GM19463 (cell line): ENCODE results near the gene DYNC1H1.
"Not testable (repeated sequence)": the region's sequence is repeated elsewhere in the genome, so short reads cannot be mapped to it uniquely, and the experiment has no call there.

Experiments
- ATAC-seq: cut with Tn5 transposase; IDR thresholded peaks from one replicate; pipeline ENCODE4 v1.9.1; 2021; ENCODE audit warnings: mild to moderate bottlenecking, moderate library complexity; ENCODE audit not compliant: unreplicated experiment

The DYNC1H1 gene

DNA sequence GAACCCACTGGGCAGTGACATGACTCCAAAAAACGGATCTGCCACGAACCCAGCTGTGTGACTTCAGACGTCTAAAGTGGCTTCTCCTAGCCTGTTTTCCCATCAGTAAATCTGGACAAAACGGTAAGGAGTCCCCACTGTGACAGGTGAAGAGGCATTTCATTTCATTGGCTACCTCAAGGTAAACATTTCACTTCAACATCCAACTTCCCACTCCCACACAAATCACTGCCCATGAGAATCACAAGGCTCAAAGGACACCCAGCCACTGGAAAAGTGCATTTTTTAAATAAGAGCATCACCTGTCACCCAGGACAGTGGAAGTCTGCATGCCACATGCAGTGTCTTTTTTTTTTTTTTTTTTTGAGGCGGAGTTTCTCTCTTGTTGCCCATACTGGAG, 94.6 kb downstream of the DYNC1H1 start:
- no peak for ATAC-seq

DNA sequence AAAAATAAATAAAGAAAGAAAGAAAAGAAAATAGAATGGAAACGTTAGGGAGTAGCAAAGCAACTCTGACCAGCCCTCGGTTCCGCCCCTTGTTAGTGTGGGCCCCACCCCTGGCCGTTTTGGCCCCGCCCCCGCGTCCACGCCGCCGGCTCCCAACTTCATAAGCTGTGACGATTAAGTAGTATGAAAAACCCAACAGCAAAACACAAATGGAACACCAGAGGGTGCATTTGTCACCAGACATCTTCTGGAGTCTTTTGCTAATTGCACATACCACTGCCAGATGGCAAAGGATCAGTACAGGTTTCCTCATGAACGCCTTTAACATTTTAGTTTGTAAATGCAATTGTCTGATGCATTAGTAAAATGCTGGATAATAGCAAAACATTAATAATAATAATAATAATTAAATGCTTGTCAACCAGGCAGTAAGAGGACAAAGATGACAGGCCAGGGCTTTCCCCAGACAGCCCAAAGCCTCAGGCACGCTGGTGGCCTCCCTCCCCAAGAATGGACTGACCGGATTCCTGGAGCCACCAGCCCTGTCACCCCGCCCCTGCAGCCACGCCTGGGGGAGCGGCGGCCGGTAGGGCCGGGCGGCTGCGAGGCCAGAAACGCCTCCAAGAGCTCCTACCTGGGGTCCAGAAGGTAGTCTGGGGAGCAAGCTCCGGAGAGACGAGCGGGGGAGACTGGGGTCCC, 98.9 kb downstream of the DYNC1H1 start:
- no peak for ATAC-seq

DNA sequence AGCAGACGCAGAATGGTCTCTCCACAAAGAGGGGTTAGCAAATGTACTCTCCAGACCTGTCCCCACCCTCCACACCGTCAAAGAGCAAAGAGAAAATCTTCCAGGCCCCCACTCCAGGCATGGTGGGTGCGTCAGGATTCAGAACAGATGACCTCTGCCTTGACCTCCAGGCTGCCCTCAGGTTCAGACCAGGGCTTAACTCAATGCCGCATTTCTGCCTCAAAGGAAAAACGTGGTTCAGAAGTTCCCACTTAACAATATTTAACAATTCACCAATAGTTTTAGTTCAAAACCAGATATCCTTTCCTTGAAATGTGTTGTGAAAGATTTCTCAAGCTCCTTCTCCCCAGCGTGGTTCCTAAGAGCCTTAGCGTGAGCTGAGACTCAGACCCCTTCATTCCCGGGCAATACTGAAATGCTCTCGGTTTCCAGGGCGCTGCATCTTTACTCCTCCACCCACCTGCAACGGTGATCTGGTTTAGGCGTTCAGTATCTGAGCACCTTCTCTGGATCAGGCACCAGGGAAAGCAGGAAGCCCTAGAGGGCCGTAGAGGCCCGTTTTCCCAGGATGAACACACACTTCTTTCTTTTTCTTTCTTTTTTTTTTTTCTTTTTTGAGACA, 99.5 kb downstream of the DYNC1H1 start:
- no peak for ATAC-seq

- ATAC-seq: not testable (repeated sequence)
Measured at GRCh38 chr14:102064590-102064989, 100.2 kb downstream of the DYNC1H1 start.

DNA sequence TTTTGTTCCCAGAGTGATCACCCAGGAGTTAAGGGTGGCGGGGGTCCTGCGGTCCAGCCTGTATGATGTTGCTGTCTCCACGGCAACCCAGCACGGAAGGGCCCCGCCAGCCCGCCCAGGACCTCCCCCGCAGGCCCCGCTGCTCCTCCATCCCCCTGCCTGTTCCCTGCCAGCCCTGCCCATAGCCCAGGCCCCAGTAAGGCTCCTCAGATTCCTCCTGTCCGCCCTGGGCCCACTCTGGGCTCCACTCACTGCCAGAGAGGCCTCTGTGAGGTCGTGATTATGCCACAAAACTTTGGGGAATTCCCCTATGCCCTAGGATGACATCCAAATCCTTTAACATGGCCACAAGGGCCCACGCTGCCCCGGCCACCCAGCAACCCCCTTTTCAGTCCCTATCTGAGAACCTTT, 101.7 kb downstream of the DYNC1H1 start:
- no peak for ATAC-seq

DNA sequence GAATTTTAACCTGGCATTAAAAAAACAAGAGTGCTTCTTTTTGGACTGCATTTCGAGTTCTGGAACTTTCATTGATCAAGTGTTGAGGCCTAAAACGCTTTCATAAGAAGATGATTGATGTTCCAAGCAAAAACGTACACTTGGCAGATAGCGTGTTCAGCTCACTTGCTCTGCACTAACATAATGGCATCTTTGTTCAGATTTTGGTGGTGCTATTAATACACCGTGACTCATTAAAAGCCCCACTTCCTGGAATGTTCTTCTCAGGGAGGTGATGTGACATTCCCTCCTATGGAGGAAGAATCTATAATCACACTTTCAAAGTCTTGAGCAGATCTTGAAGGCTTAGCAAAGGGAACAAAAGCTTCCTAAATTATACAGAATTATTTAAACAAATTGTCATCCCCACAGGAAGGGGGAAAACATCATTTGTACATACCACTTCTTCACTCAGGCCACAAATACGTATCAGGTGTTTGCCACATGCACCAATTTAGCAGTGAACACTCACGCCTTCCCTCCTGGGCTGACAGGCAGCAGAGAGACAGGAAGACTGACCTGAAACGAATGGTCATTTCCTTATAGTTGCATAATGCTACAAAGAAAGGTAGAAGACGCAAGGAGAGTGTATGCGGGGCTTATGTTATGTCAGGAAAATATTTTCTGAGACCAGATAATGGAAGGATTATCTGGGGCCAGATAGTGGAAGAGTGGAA, 107.1 kb downstream of the DYNC1H1 start:
- ATAC-seq: no peak

DNA sequence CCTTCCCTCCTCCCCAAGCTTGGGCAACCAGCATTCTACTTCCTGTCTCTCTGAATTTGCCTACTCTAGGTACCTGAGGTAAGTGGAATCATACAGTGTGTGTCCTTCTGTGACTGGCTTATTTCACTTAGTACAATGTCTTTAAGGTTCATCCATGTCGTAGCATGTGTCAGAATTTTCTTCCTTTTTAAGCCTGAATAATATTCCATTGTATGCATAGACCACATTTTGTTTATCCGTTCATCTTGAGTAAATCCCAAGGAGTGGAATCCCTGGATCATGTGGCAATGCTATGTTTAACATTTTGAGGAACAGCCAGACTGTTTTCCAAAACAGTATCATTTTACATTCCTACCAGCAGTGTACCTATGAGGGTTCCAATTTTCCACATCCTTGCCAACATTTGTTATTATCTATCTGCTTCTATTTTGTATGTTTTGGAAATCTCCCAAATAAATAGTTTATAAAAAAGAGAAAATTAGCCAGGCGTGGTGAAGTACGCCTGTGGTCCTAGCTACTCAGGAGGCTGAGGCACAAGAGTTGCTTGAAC, 110.1 kb downstream of the DYNC1H1 start:
- ATAC-seq: no peak

DNA sequence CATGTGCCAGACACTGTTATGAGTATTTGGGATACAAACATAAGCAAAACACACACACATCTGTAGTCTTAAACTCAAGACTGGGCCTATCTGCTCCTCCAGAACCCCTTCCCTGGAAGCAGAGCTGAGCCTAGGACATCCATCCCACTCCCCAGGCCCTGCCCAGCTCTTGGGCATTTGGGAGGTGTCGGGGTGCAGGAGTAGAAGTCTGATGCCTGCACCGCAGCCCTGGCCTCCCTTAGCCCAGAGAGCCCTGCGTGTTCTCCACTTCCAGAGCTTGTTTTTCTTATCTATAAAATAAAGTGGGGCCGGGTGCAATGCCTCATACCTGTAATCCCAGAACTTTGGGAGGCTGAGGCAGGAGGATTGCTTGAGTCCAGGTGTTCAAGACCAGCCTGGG, 110.8 kb downstream of the DYNC1H1 start:
- no peak for ATAC-seq

DNA sequence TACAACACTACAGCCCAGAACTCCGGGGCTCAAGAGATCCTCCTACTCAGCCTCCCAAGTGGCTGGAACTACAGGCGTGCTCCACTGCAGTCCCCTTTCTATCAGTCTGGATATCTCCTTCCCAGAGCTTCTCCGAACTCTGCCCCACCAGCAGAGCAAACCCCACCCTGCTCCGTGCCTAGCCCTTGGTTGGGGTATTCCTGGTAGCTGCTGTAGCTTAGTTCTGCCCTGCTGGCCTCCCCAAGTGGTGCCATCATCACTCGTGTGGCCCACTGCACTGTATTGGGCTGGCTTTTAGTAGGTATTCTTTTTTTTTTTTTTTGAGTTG, 113.0 kb downstream of the DYNC1H1 start:
- no peak for ATAC-seq

DNA sequence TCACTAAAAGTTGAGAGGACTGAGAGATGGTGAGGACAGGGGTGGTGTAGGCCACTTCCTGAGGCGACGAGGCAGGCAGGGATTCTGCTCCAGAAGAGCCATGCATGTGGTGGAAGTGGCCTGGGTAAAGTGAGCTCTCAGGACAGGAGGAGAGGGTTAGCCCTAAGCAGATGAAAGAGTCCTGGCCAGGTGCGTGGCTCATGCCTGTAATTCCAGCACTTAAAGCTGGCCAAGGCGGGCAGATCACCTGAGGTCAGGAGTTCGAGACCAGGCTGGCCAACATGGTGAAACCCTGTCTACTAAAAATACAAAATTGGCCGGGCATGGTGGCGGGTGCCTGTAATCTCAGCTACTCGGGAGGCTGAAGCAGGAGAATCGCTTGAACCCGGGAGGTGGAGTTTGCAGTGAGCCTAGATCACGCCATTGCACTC, 114.0 kb downstream of the DYNC1H1 start:
- ATAC-seq: not testable (repeated sequence)

DNA sequence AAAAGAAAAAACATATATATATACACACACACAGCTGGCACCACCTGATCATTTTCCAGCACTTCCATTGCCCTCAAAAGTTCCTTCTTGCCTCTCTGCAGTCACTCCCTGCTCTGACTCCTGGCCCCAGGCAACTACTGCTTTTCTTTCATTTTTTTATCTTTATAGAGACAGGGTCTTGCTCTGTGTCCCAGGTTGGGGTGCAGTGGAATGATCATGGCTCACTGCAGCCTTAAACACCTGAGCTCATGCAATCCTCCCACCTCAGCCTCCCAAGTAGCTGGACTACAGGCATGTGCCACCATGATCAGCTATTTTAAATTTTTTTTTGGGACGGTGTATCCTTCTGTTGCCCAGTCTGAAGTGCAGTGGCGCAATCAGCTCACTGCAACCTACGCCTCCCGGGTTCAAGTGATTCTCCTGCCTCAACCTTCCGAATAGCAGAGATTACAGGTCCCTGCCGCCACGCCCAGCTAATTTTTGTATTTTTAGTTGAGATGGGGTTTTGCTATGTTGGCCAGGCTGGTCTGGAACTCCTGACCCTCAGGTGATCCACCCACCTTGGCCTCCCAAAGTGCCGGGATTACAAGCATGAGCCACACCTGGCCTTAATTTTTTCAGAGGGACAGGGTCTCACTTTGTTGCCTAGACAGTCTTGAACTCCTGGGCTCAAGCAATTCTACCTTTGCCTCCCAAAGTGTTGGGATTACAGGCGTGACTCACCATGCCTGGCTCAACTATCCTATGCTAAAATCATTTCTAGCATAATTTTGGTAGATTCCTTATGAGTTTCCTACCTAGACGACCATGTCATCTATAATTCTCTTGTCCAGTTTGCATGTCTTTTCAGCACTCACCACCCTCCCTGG, 114.7 kb downstream of the DYNC1H1 start:
- no peak for ATAC-seq

DNA sequence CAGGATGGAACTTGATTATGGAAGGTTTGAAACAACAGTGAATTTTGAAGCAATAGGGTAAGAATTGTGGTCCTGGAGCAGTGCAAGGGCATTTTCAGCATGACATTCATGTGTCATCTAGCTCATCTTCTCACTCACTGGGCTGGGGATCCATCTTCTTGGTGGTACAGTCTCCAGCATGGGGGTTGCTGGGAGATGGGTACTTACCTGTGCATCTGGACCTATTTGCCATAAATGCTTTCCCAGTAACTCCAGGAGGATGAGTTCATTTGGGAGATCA, 115.3 kb downstream of the DYNC1H1 start:
- ATAC-seq: no peak

DNA sequence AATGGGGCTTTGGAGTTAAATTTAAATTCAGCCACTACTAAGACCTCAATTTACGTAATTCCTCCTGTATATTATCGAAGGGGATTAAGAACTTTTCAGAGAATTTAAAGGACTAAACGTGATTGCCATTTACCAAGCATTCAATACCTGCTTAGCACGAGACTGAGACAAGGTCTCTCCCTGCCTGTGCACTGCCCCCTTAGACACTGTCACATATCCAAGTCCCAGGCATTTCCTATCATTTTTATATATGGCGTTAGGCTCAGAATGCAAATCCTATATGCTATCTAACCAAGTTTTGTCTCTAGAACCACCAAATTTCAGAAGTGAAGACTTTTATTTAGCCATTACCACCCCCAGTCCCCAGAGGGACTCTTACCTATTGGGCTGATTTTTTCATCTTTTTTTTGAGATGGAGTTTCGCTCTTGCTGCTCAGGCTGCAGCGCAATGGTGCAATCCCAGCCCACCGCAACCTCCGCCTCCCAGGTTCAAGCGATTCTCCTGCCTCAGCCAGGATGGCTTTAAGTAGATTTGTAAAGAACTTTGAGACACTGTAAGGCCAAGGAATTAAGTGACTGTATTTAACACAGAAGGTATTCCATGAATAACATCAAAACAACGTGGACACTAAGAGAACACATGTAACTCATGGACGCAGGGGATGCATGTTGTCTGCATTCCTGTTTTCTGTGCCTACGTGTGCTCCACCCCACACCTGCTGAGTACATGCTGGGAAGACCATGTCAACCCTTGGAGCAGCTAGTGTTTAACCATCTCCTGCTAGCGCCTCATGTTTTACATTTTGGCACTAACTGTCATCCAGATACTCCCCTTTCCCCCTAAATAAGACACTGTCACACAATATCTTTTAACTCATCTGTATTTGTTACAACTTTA, 116.1 kb downstream of the DYNC1H1 start:
- ATAC-seq: no peak

DNA sequence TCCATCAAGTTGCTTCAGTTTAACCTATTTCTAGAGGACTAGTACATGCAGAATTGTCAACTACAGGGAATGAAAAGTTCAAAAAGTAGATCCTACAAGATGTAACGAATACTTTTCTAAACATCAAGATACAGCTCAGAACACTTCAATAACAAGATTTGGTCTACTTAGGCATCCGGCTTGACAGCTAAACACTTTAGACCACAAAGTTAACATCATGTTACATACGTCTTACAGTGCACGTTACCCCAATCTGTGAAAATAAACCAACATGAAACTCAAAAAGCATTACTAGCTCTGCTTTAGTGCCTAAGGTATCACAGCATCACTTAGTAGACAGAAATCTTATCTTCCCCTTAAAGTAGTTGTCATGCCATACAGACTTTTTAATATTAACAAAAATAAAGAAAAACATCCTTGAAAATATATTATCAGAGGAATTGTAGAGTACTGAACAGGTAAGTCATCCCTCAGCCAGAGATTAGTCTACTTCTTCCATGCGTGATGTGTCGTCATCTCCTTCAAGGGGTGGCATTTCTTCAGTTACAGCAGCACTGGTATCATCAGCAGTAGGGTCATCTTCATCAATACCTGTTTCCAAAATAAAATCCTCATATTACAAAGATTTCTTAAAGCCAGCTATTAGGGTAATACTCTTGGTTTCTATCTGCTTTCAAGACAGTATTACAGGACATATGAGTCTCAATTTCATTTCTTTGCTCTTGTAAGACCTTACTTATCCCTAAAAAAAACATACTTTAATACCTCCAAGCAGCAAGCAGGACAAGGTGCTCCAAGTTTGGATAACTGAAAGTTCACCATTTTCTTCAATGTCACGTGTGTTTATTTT, 117.1 kb downstream of the DYNC1H1 start:
- ATAC-seq: no peak

GRCh38 chr14:102084522-102084921, 120.1 kb downstream of the DYNC1H1 start:
- ATAC-seq: not testable (repeated sequence)

DNA sequence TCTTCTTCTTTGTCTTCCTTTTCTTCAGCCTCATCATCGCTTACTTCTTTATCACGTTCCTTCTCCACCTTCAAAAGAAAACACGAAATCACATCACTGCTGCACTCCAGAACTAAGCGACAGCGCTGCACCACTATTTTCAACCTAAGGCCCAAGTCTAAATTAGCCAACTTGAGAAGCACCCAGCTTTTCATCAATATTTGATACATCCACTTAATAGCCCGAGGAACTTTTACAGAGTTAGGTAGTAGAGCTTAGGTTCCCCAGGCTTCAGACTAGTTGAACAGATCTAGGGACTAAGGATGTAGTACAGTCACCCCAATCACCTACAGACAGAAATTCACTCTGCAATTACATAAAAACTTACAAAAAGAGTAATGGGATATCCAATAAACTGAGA, 120.6 kb downstream of the DYNC1H1 start:
- no peak for ATAC-seq

DNA sequence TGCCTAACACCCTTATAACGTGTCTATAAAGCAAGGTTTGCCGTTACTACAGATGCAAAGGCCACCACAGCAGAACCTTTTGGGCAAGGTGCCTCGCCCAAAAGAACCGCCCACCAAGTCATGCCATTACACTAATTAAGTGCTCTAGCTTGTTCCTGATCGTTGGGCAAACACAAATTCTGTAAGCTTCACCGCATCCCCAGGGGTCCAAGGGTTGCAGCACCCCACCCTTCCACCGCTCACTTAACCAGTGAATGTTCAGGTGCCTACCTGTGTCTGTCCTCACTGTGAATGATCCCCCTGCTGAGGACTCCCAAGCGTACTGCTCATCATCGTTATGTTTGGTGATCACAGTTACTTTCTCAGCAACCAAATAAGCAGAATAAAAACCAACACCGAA, 121.1 kb downstream of the DYNC1H1 start:
- no peak for ATAC-seq

DNA sequence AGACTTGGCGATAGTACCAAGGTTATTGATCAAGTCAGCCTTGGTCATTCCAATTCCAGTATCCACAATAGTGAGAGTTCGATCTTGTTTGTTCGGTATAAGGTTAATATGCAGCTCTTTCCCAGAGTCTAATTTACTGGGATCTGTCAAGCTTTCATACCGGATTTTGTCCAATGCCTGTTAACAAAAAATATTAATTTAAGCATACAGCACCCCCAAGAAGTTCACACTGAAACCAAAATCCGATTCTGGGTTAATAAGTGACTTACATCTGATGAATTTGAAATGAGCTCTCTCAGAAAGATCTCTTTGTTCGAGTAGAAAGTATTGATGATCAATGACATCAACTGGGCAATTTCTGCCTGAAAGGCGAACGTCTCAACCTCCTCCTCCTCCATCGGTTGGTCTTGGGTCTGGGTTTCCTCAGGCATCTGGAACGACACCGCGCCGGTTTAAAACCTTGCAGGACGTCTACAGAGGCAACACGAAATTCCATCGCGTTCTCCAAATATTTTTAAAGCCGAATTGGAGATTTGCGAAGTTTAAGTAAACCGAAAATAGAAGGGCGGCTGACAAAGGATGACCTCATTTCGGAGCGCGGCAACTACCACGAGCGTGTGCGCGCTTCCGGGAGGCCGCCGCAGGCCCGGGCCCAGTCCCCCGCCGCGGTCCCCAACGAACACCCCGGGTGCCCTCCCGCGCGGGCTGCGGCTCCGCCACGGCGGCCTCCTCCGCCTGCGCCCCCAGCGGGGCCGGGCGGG, 121.8 kb downstream of the DYNC1H1 start:
- ATAC-seq: peak; percentile 11

DNA sequence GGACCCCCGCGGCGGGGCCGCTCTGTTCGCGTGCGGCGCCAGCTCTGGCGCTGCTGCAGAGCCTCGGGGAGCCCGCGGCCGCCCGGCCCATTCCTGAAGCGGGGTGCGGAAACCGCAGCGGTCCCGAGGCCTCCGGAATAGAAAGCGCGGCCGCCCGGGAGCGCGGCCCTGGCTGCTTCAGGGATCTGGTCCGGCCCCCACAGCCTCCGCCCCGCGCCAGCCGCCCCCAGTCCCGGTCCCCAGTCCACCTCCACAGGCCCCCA, 122.3 kb downstream of the DYNC1H1 start:
- no peak for ATAC-seq
